ENCODE results near the gene GZMM.

GRCh38 chr19:570937-571565 lies 27.2 kb downstream of the GZMM start:
- TF ChIP-seq EP300 (IDR thresholded peaks at IDR 0.05) (no peak), POLR2A (IDR thresholded peaks at IDR 0.05) (no peak), CTCF (IDR thresholded peaks at IDR 0.05) (no peak)
